HCT116 (cell line): ENCODE measurements around the gene TBXA2R.

ENCODE experiments used
- EZH2 ChIP-seq: fragments of 200-600 bp; sonication (generic); IDR thresholded peaks from 2 replicates; pipeline ENCODE4 v1.6.1; 2017; ENCODE audit warnings: antibody characterized with exemption, mixed run types
- POLR2A ChIP-seq: IDR thresholded peaks from 2 replicates; pipeline ENCODE4 v1.7.0; 2011; ENCODE audit warnings: borderline replicate concordance; ENCODE audit not compliant: insufficient read depth, insufficient read length; ENCODE audit errors: extremely low read depth
- POLR2AphosphoS5 ChIP-seq: IDR thresholded peaks from 2 replicates; pipeline ENCODE4 v1.6.1; 2011; ENCODE audit warnings: mild to moderate bottlenecking, low read depth, low read length, moderate library complexity
- TCF7L2 ChIP-seq: IDR thresholded peaks from 2 replicates; pipeline ENCODE4 v1.7.0; 2011; ENCODE audit warnings: borderline replicate concordance, inconsistent platforms; ENCODE audit not compliant: insufficient read depth, insufficient read length; ENCODE audit errors: extremely low read depth
- TF ChIP-seq, protein P1 (sequence below), 3 experiments: fragments of 200-600 bp in 1 of 3; sonication (generic) in 1 of 3; IDR thresholded peaks in 2 of 3; conservative IDR thresholded peaks in 1 of 3; 2 replicates each; pipeline ENCODE4 v1.5.1; 2012 to 2017; ENCODE audit warnings: low read depth in 2 of 3, low read length in 2 of 3, antibody characterized with exemption in 1 of 3, borderline replicate concordance in 1 of 3, control low read depth in 1 of 3, mild to moderate bottlenecking in 1 of 3, mixed read lengths in 1 of 3, mixed run types in 1 of 3, moderate library complexity in 1 of 3; ENCODE audit not compliant: insufficient read depth in 1 of 3
- TF ChIP-seq, protein P2 (sequence below): IDR thresholded peaks from 2 replicates; pipeline ENCODE4 v1.6.1; 2012
- TF ChIP-seq, protein P3 (sequence below): IDR thresholded peaks from 2 replicates; pipeline ENCODE4 v1.6.1; 2012

DNA sequence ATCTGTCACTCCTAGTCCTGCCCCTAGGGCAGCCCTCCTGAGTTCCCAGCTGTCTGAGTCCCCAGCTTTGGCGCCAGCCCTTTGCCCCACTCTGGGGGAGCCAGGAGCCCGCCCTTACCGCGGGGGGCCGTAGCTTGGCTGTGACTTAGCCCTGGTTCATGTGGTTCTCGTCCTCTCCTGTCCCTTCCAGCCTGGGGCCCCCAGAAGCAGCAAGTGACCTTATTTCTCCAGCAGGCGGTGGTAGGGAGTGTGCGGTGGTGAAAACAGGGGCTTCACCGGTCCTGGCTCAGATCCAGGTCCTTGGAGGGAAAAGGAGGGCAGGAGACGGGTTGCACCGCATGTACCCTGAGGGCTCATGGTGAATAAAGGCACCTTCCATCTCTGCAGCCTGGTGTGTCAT is 13.5 kb downstream of the TBXA2R start:
- TF ChIP-seq, protein P1, sequence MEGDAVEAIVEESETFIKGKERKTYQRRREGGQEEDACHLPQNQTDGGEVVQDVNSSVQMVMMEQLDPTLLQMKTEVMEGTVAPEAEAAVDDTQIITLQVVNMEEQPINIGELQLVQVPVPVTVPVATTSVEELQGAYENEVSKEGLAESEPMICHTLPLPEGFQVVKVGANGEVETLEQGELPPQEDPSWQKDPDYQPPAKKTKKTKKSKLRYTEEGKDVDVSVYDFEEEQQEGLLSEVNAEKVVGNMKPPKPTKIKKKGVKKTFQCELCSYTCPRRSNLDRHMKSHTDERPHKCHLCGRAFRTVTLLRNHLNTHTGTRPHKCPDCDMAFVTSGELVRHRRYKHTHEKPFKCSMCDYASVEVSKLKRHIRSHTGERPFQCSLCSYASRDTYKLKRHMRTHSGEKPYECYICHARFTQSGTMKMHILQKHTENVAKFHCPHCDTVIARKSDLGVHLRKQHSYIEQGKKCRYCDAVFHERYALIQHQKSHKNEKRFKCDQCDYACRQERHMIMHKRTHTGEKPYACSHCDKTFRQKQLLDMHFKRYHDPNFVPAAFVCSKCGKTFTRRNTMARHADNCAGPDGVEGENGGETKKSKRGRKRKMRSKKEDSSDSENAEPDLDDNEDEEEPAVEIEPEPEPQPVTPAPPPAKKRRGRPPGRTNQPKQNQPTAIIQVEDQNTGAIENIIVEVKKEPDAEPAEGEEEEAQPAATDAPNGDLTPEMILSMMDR (IDR thresholded peaks at IDR 0.05 in 2 of 3, conservative IDR thresholded peaks at IDR 0.05 in 1 of 3; ENCODE audit: borderline replicate concordance in 1 of 3, insufficient read depth in 1 of 3, low read depth in 2 of 3, low read length in 2 of 3): 0 out of 6 replicates have a peak, but pooled peaks of 2 of the 3 experiments have one; percentile 2 to 7
- TF ChIP-seq POLR2AphosphoS5 (no peak), POLR2A (no peak), EZH2 (no peak), TCF7L2 (no peak)
- TF ChIP-seq, protein P2, sequence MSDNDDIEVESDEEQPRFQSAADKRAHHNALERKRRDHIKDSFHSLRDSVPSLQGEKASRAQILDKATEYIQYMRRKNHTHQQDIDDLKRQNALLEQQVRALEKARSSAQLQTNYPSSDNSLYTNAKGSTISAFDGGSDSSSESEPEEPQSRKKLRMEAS: no peak
- TF ChIP-seq, protein P3, sequence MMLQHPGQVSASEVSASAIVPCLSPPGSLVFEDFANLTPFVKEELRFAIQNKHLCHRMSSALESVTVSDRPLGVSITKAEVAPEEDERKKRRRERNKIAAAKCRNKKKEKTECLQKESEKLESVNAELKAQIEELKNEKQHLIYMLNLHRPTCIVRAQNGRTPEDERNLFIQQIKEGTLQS: no peak
